NCI-H446 treated with DMSO at 0.1 percent for 48 hours (cell line): ENCODE results near the gene SLFN12L.
"Not testable (repeated sequence)": the region's sequence is repeated elsewhere in the genome, so short reads cannot be mapped to it uniquely, and the experiment has no call there.

Experiments
- DNase-seq: peaks from one replicate; lab custom pipeline; 2025; lab: John Stamatoyannopoulos, UW

Gene SLFN12L

DNA sequence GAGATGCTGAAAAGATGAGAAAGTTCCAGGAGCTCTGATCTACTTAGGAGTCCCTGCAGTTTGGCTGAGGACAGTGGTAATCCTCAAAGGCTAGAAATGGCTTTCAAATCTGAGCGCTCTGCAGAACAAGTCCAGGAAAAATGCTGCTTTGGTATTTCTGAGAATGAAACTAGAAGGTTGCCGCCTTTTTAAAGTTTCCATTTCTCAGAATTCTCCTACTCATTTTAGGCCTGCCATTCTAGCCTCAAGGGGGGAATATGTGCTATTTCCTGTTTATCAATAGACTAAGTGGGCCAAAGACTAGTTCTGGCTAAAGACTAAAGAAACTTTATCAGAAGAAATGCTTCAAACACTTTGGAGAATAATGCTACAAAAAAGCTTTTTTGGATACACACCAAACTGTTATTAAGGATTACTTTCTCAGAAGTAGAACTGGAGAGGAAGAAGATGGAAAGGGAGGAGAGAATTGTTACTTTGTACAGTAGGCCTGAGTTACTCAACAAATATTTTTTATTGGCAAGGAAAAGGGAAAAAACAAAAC, at the start of gene SLFN12L:
SLFN12L (minus strand) TSS at position 78 of the 541 bp plus-strand sequence. CDS start 15,314 bp downstream, outside the sequence.
- no peak for DNase-seq

DNA sequence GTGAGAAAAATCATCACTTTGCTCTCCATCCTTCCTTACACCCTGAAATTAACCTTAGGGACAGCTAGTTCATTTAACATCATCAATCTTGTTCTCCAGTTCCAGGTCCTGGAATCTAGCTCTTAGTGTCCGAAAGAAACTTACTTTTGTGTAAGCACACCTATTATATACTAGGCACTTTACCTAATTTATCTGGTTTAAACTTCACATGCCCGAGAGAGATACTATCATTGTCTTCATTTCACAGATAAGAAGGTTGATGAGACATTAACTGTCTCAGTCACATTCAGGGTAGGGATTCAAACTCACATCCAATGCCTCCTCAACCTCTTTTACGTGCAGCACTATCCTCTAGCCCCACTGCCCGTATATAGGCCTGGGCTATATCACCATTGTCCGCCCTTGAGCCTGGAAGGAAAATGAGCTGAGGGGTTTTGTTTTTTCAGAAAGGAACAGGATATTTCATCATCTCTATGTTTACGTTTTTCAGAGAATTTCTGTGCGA, 49.1 kb upstream of the SLFN12L start:
- DNase-seq: no peak

DNA sequence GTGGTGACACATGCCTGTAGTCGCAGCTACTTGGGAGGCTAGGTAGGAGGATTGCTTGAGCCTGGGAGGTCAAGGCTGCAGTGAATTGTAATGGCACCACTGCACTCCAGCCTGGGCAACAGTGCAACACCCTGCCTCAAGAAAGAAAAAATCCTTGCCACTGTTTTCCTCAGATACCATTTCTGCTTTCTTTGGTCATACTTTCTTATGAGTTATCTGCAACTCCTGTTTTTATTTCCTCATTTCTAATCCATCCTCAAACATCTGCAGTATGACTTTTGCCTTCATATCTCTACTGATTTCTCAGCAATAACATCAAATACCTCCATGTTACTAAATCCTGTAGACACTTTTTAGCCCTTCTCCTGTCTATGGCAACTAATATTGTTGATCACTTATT, 46.6 kb upstream of the SLFN12L start:
- no peak for DNase-seq

DNA sequence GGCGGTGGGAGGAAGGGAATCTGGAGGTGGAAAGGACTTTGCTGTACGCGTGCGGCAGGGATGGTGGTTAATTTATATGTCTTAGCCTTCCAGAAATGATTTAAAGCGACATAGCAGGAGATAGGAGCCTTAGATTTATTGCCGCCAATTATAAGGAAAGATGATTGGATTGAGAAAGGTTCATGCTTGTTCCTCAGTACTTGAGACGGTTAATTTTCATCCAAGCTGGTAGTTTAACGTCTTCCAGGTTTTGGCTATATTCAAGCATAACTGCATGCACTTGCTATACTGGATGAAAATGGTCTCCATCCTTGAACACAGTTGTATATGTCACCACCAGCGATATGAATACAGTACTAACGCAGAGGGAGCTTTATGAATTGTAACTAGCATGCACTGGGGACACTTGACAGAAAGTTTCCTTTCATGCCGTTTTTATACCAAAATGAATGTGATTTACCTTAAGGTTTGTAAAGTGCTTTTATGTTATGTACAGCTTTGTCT, 41.5 kb upstream of the SLFN12L start:
- DNase-seq: no peak

DNA sequence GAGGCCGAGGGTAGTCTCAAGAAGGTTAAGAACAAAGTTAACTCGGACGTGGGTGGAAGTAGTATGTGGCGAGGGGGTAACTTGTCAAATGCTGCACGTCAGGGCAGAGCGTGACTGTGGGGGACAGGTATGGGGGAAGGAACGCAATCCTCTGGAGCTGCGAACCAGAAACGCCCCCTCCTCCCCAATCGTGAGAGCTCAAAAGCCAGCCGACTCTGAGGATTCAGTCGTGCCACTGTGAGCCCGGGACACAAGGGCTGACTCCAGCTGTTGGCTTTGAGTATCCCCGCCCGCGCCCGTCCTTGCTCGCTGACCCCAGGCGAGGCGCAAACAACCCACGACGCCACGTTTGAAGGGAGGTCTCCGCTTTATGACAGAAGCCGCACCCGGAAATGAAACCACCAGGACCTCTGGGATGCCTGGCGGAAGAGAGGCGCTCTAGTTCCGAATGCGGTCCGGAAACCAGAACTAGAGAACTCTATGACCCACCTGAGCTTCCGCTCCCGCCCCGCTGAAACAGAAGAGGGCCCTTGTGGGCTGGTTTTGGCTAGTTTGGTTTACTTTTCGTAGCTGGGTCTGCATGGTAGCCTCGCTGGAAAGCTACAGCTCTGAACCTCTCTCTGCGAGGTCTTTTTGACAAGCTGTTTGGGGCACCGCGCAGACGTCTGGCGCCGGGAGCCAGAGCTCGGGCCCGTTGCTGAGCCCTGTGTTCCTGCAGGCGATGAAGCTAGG, 40.9 kb upstream of the SLFN12L start, which contains the start of gene PEX12:
PEX12 (minus strand) TSS at position 375 of the 732 bp plus-strand sequence. CDS start 550 bp downstream, outside the sequence.
- peak; percentile 82 for DNase-seq

DNA sequence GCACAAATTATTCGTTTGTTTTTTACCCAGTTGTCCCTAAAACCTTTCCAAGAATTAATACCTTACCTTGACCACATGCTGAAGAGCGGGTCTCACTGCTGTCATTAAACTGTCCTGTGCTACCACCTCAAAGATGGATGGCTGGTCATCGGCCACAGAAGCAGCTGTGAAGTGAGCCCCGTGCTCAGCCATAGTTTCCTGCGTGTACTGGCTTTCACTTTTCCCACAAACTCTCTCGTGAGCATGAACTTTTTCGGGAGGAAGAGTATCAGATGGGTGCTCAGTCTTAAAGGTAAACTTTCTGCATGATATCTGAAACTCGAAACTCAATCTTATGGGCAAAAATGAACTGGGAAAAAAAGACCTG, 40.3 kb upstream of the SLFN12L start:
- DNase-seq: no peak

DNA sequence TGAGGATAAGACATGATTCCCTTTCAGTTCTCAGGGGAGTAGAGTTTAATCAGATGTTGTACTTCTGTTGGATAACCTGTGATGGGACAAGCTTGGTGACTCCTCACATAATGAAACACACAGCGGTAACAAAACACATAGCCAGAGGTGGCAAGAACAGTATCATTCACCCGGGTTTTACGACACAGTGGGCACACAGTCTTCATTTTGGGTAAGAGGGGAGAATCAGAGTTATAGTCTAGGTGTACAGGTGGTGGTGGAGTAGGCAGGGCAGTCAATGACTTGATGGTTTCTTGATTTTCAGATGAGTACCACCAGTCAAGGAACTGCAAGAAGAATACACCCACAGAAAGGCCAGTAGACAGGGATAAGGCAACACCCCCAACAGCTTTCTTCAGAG, 38.3 kb upstream of the SLFN12L start:
- DNase-seq: no peak

DNA sequence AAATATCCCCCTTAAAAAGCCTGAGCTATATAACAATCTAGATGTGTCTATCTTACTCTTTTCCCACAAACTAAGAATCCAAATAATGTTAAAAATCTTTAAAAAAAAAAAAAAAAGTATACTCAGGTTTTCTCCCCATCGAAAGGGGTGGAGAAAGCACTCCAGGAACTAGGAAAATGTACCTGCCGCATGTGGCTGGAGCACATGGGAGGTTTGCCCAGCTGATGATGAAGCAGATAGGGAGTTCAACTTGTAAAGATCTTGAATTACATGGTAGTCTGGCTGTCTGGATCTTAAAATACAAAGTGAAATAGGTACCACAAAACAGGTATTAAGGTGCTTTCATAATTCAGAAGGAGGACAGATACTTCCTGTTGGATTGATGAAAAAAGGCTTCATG, 31.9 kb upstream of the SLFN12L start:
- DNase-seq: no peak

DNA sequence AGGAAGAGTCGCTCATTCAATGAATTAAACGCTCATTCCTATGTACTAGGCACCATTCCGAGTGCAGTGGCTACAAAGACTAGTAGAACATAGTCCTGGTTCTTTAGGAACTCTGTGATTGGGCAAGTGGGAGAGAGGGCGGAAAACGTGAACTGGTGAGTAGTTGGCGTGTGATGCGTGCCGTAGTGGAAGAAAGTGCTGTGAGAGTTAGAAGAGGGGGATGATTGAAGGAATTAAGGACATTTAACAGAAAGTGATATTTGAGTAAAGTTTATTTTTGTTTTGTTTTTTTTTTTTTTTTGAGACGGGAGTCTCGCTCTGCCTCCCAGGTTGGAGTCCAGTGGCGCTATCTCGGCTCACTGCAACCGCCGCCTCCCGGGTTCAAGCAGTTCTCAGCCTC, 31.1 kb upstream of the SLFN12L start:
- no peak for DNase-seq

DNA sequence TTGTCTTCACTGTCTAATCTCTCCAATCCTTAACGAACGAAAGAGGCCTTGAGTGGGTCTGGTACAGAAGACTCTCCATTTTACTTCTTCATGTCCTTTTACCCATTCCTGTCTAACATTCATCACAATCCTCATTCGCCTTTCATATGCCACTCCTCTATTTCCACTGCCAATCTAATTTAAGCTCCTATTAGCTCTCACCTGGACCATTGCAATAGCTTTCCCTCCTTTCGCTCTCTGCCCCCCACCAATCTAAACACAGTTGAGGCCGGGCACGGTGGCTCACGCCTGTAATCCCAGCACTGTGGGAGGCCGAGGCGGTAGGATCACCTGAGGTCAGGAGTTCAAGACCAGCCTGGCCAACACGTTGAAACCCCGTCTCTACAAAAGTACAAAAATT, 29.5 kb upstream of the SLFN12L start:
- DNase-seq: no peak

DNA sequence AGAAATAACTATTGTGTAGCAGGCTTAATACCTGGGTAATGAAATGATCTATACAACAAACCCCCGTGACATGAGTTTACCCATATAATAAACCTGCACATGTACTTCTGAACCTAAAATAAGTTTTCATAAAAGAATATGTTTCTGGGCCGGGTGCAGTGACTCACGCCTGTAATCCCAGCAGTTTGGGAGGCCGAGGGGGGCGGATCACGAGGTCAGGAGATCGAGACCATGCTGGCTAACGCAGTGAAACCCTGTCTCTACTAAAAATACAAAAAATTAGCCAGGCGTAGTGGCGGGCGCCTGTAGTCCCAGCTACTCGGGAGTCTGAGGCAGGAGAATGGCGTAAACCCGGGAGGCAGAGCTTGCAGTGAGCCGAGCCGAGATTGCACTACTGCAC, 25.7 kb upstream of the SLFN12L start:
- DNase-seq: not testable (repeated sequence)

DNA sequence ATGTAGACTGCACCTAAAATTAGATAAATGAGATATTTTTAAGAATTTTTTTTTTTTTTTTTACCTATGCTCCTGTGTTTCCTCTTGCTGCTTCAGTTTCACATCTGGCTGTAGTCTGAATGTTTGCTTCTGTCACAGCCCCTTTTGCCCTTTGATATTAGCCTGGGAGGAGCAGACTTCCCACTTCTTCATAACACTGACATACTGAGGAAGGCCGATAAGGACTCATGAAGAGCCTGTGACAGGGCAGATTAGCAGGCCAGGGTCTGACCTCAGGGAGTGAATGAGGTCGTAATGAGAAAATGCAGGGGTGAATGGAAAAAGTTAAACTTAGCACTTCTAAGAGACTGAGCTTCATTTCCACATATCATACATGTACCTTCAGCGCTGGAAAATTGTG, 23.2 kb upstream of the SLFN12L start, which contains the start of gene SLFN14:
SLFN14 (minus strand) TSS at position 117 of the 400 bp plus-strand sequence. CDS start 2,757 bp downstream, outside the sequence.
- no peak for DNase-seq

DNA sequence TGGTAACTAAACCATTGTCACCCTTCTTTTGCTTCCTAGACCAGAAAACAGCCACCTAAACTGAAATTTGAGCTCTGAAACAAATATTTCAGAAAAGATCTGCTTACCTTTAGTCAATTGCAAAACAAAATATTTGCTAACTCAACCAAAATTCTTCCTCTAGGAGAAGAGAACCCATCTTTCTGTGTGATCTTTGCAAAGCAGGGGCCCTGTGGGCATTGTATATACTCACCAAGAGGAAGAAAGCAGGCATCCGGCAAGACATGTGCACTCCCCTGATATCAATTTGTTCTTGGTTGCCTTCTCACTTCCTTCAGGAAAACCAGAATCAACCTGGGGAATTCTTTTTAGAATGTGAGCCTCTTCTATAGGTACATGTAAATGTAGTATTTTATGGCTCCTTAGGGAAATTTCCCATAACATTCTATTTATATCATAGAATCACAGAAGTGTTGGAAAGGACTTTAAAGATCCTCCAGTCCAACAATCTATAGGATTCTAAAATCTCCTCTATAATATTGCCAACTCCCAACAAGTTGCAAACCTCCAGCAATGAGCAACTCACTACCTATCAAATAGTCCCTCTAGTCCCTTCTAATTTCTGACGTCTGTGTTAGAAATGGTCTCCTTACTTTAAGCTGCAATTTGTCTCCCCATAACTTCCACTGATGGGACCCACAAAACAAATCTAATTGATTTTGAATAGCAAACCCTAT, 22.2 kb upstream of the SLFN12L start:
- DNase-seq: no peak

DNA sequence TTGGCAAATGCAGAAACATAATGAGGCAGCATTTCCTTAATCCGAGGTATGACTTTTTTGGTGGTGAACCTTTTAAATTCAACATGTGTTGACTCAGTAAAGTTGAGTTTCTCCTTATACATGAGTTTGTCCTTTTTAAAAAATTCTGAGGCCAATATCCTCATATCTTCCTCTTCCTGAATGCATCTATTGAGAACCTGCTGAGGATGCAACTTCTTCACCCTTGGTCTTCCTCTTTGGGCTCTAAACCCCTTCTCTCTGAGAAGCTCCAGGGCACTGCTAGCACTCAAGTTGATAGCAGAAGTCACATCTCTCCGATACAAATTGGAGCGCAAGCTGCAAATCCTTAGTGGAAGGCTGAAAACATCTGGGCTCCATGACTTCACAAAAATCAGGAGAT, 19.9 kb upstream of the SLFN12L start:
- no peak for DNase-seq

DNA sequence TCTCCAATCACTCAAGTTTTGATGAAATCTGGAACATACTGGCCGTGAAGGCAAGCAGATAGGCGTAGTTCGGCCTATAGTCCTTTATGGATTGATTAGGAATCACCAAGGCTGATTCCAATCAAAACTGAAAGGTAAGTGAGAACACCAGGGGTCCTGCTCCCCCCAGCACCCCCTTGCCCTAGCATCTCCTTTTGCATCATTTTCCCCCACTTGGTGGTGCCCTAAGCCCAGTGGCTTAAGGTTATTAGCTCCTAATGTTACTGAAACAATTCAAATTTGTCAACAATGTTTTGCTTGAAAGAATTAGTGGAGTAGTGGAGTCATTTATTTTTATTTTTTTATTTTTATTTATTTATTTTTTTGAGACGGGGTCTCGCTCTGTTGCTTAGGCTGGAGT, 18.2 kb upstream of the SLFN12L start:
- DNase-seq: no peak

DNA sequence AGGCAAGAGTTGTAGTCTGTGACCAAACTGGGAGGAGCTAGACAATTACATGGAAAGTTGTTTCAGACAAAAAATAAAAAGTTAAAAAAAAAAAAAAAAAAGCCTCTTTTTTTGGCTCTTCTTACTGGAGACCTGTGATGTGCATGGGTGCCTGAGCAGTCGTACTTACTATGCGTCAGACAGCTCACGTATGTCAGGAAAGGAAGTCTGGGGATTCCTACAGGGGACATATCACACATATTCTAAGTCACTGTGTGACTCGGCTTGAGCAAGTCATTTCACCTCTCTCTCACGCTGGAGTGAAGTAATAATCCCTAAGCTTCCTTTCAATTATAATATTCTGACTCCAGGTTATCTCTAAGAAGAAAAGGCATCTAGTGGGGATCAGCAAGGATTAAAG, 17.2 kb upstream of the SLFN12L start:
- DNase-seq: no peak

DNA sequence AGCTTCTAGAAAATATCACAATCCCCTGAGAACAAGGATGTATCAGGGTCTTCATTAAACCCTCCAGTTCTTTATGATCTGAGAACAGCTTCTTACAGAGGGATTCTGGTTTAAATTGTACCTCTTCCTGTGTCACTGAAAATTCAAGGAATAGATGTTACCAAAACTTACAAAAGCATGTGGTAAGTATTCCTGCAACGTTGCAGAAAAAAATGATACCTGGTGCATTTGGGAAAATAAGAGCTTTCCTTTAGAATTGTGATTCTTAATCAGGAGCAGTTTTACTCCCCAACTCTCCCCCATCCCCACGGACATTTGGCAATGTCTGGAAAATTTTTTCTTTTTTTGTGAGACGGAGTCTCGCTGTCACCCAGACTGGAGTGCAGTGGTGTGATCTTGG, 15.8 kb upstream of the SLFN12L start:
- DNase-seq: no peak

DNA sequence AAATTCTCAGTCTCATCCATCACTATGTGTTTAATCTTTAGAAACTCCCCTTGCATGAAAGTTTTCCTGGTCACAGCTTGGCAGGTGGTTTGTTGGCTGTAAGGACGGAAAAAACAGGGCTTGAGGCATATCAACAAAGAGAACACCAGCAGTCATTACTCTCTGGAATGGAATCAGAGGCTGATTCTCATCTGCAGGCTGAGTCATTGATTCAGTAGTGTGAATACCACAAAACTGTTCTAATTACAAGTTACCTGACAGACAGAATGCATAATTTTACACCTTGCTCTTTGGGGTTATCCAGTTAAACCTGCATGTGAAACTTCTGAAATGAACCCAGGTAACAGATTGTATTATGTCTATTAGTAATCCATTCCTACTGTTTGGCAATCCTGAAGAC, 11.5 kb upstream of the SLFN12L start:
- DNase-seq: no peak

DNA sequence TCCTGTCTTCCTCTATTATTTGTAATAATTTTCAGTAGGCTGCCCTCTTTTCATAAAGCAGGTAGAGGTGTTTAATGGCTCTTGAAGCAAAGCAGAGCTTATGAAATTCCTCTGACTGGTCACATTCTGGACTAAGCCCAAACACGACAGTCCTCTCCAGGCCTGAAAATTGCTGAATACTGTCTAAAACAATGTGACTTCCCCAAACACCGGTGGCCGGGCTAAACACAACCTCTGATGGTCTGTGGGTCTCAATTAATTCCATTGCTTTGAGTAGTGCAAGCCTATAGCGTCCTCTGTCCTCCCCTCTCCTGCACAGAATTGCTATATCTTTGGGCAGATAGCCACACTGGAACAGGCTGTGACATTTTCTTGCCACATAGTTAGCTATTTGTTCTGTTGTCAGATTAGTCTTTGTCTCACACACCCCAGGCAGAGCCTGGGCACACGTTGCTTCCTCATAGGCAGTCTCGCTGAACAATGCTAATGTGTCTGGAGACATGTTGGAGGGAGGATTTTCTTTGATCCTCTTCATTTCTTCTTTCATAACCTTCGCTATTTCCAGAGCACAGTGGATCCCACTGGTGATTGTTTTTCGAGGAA, 10.8 kb upstream of the SLFN12L start:
- DNase-seq: no peak

DNA sequence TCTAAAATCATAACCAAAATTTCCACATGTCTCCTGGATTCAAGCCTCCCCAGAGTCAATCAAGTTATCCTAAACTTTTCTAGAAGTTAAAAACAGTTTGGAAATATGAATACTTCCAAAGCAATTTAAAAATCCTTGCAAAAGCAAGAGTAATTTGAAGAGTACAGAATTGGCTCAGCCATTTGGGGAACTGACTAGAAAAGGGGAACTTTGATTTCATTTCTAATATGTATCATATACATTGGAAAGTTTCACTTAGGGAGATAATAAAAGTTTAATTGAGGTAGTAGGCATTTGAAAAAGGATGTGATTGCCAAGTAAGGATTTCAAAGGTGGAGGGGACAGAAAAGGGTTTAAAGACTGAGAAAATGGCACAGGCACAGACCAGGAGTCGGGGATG, 9.0 kb upstream of the SLFN12L start:
- no peak for DNase-seq

DNA sequence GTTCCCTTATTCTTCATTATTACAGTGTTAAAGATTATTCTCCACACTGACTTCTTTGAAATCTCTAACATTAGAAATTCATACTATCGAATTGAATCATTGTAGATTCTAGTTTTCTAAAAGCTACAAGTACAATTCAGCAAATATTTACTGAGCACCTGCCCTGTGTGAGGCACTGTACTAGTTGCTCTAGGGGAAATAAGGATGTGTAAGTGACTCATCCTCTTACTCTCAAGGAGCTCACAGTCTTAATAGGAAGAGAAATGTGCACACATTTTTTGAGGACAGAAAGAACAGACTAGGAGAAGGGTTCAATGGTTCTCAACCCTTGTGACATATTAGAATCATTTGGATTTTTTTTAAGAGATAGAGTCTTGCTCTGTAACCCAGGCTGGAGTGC, 7.7 kb upstream of the SLFN12L start:
- DNase-seq: no peak

DNA sequence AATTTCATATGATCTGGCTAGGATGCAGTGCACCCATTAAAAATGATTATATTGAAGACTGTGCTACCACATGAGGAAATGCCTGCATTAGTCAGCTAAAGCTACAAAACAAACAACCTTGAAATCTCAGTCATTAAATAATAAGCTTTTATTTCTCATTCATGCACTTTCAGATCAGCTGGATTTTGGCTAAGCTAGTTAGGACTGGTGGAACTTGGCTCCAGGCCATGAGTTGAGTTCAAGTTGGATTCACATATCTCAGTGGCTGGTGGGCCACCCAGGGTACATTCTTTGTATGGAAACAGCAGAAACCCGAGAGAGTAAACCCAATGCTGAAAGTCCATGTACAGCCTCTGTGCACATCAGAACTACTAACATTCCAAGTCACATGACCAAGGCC, 6.4 kb upstream of the SLFN12L start:
- no peak for DNase-seq
